MM.1S (cell line): ENCODE measurements around the gene ALG10B.
A peak's percentile ranks its signal among the peaks of the same experiment; 100 is the strongest.

ENCODE experiments used
- DNase-seq: peaks from one replicate; pipeline ENCODE4 v3.0.0-alpha.2; 2015
- H2AFZ ChIP-seq: fragments of 300-600 bp; sonication (generic); 2 replicates; pipeline ENCODE4 v1.6.0; 2016; ENCODE audit warnings: antibody characterized with exemption, low read length
- H3F3A ChIP-seq: fragments of 300-600 bp; sonication (generic); 2 replicates; pipeline ENCODE4 v1.6.1; 2016; ENCODE audit warnings: mild to moderate bottlenecking, antibody characterized with exemption, low read length, moderate library complexity, mixed read lengths; ENCODE audit not compliant: insufficient read depth
- H3K27ac ChIP-seq: fragments of 300-600 bp; sonication (generic); 2 replicates; pipeline ENCODE4 v1.5.1; 2016; ENCODE audit warnings: mild to moderate bottlenecking, low read length
- H3K27me3 ChIP-seq: fragments of 300-600 bp; sonication (generic); replicated peaks from 2 replicates; pipeline ENCODE4 v1.6.0; 2016; ENCODE audit warnings: low read length; ENCODE audit not compliant: insufficient read depth
- H3K36me3 ChIP-seq: fragments of 300-600 bp; sonication (generic); replicated peaks from 2 replicates; pipeline ENCODE4 v1.6.1; 2016; ENCODE audit warnings: mild to moderate bottlenecking, low read length, mixed read lengths; ENCODE audit not compliant: insufficient read depth
- H3K4me1 ChIP-seq: fragments of 300-600 bp; sonication (generic); 2 replicates; pipeline ENCODE4 v1.6.1; 2016; ENCODE audit warnings: low read length, mixed read lengths
- H3K4me2 ChIP-seq: fragments of 300-600 bp; sonication (generic); 2 replicates; pipeline ENCODE4 v1.6.0; 2016; ENCODE audit warnings: low read depth, low read length
- H3K4me3 ChIP-seq: fragments of 300-600 bp; sonication (generic); 2 replicates; pipeline ENCODE4 v1.5.1; 2016; ENCODE audit warnings: low read length, mixed read lengths
- H3K79me2 ChIP-seq: fragments of 300-600 bp; sonication (generic); 2 replicates; pipeline ENCODE4 v1.6.1; 2016; ENCODE audit warnings: mixed run types, low read length, mixed read lengths
- H3K9ac ChIP-seq: fragments of 300-600 bp; sonication (generic); 2 replicates; pipeline ENCODE4 v1.6.1; 2016; ENCODE audit warnings: low read length, mixed read lengths
- H3K9me2 ChIP-seq: fragments of 300-600 bp; sonication (generic); replicated peaks from 2 replicates; pipeline ENCODE4 v1.6.1; 2016; ENCODE audit warnings: mild to moderate bottlenecking, low read length, mixed read lengths; ENCODE audit not compliant: insufficient read depth
- H3K9me3 ChIP-seq: fragments of 300-600 bp; sonication (generic); replicated peaks from 2 replicates; pipeline ENCODE4 v1.6.1; 2016; ENCODE audit warnings: mild to moderate bottlenecking, low read length, mixed read lengths; ENCODE audit not compliant: insufficient read depth
- H4K20me1 ChIP-seq: fragments of 300-600 bp; sonication (generic); 2 replicates; pipeline ENCODE4 v1.6.1; 2016; ENCODE audit warnings: mild to moderate bottlenecking, low read length, moderate library complexity, mixed read lengths; ENCODE audit not compliant: insufficient read depth
- CTCF ChIP-seq: fragments of 300-600 bp; sonication (generic); IDR thresholded peaks from 2 replicates; pipeline ENCODE4 v1.5.1; 2016; ENCODE audit warnings: antibody characterized with exemption, low read length, mixed read lengths
- EZH2 ChIP-seq: fragments of 300-600 bp; sonication (generic); optimal IDR thresholded peaks from 2 replicates; pipeline ENCODE3; 2017; ENCODE audit warnings: low read depth, mild to moderate bottlenecking, antibody characterized with exemption, low read length, mixed read lengths
- EZH2phosphoT487 ChIP-seq: fragments of 300-600 bp; sonication (generic); IDR thresholded peaks from 2 replicates; pipeline ENCODE4 v1.6.1; 2018; ENCODE audit warnings: antibody characterized with exemption, low read length

ALG10B gene

GRCh38 chr12:38316391-38317129, at the start of gene ALG10B:
Gene ALG10B, plus strand, starts transcription at chr12:38316774. Its CDS starts 120 bp downstream, at chr12:38316894.
- H3K4me1 ChIP-seq = no peaks in the 10 kb centered on the region
- H3K4me2 ChIP-seq = peak within 1 kb of the TSS; percentile 83
- DNase-seq = peak; percentile 96
- H3K9me2 ChIP-seq = no peaks in the 10 kb centered on the region
- no peaks in the 10 kb centered on the region for H3K36me3 ChIP-seq
- H3K9ac ChIP-seq = peak within 1 kb of the TSS; percentile 79
- peak within 1 kb of the TSS; percentile 80 for H3K4me3 ChIP-seq
- TF ChIP-seq EZH2phosphoT487 (no peak), EZH2 (no peak), CTCF (peak; percentile 60)
- peak within 1 kb of the TSS; percentile 39; the same call in 1 of the 2 replicates for H3K27ac ChIP-seq
- no peaks in the 10 kb centered on the region for H3K9me3 ChIP-seq
- no peaks in the 10 kb centered on the region for H3F3A ChIP-seq
- H4K20me1 ChIP-seq = no peaks in the 10 kb centered on the region
- no peaks in the 10 kb centered on the region for H3K79me2 ChIP-seq
- H3K27me3 ChIP-seq = no peaks in the 10 kb centered on the region
- peak within 1 kb of the TSS; percentile 92 for H2AFZ ChIP-seq

GRCh38 chr12:38268612-38269011, 48.0 kb upstream of the ALG10B start:
- Histone ChIP-seq H3K4me3 (no peak overlapping the region), H3K4me1 (no peaks in the 10 kb centered on the region), H3K36me3 (no peaks in the 10 kb centered on the region), H3K9me2 (no peaks in the 10 kb centered on the region), H3K27me3 (no peaks in the 10 kb centered on the region), H2AFZ (no peak overlapping the region), H3K9ac (no peak overlapping the region), H3K79me2 (no peaks in the 10 kb centered on the region), H3K4me2 (no peak overlapping the region), H3K27ac (no peak overlapping the region), H3K9me3 (no peaks in the 10 kb centered on the region), H4K20me1 (no peaks in the 10 kb centered on the region), H3F3A (no peaks in the 10 kb centered on the region)
- TF ChIP-seq CTCF (no peak), EZH2 (no peak), EZH2phosphoT487 (no peak)
- DNase-seq = no peak

GRCh38 chr12:38269897-38270296, 46.7 kb upstream of the ALG10B start:
- no peaks in the 10 kb centered on the region for H4K20me1 ChIP-seq
- no peaks in the 10 kb centered on the region for H3K79me2 ChIP-seq
- no peaks in the 10 kb centered on the region for H3F3A ChIP-seq
- no peak for TF ChIP-seq EZH2
- TF ChIP-seq EZH2phosphoT487 = no peak
- TF ChIP-seq CTCF = no peak
- H3K4me2 ChIP-seq = no peak overlapping the region
- no peaks in the 10 kb centered on the region for H3K36me3 ChIP-seq
- no peaks in the 10 kb centered on the region for H3K27me3 ChIP-seq
- H3K9me2 ChIP-seq = no peaks in the 10 kb centered on the region
- H3K9ac ChIP-seq = no peak overlapping the region
- H3K27ac ChIP-seq = no peak overlapping the region
- H3K4me3 ChIP-seq = no peak overlapping the region
- H3K4me1 ChIP-seq = no peaks in the 10 kb centered on the region
- H2AFZ ChIP-seq = no peak overlapping the region
- H3K9me3 ChIP-seq = no peaks in the 10 kb centered on the region
- no peak for DNase-seq
